ENCODE data around the gene FBXL19.

GRCh38 chr16:30875871-30876801, 47.2 kb upstream of the FBXL19 start:
- TF ChIP-seq CTCF (IDR thresholded peaks at IDR 0.05) (no peak), JUND (IDR thresholded peaks at IDR 0.05) (no peak), RAD21 (IDR thresholded peaks at IDR 0.05; ENCODE audit: low read length) (no peak), RCOR1 (IDR thresholded peaks at IDR 0.05; ENCODE audit: low read length) (no peak), MXI1 (IDR thresholded peaks at IDR 0.05; ENCODE audit: low read depth, low read length) (no peak), GATA2 (CRISPR knock-in tag; IDR thresholded peaks at IDR 0.05) (no peak), REST (IDR thresholded peaks at IDR 0.05; ENCODE audit: low read depth, low read length) (no peak), TEAD4 (IDR thresholded peaks at IDR 0.05; ENCODE audit: borderline replicate concordance, insufficient read depth) (no peak)
